Liver (tissue), 9 donors: ENCODE measurements around the gene NFATC1. TPM values are rescaled to one million over a fixed set of nuclear protein-coding genes. Genes with fewer than 3 reads are reported as not detected.

Experiments
- DNase-seq: peaks from one replicate; pipeline ENCODE4 v3.0.0-alpha.2; 2017; ENCODE audit warnings: low spot score
- H3K27ac ChIP-seq, 2 donors: one replicate each; pipeline ENCODE4 v1.7.0; 2013; ENCODE audit warnings: inconsistent platforms in 2 of 2, low read length in 2 of 2, control low read depth in 1 of 2, low read depth in 1 of 2, mild to moderate bottlenecking in 1 of 2
- H3K27me3 ChIP-seq, 4 donors: one replicate each; pipeline versions ENCODE4 v1.6.1 to v1.7.0; 2013; ENCODE audit warnings: low read length in 3 of 4, inconsistent platforms in 1 of 4, mild to moderate bottlenecking in 1 of 4, moderate library complexity in 1 of 4; ENCODE audit not compliant: control insufficient read depth in 4 of 4, insufficient read depth in 4 of 4
- H3K36me3 ChIP-seq, 4 donors: one replicate each; pipeline versions ENCODE4 v1.6.1 to v1.7.0; 2013; ENCODE audit warnings: low read length in 3 of 4, mild to moderate bottlenecking in 3 of 4, low read depth in 1 of 4, moderate library complexity in 1 of 4; ENCODE audit not compliant: control insufficient read depth in 4 of 4, insufficient read depth in 3 of 4
- H3K4me1 ChIP-seq, 4 donors: one replicate each; pipeline versions ENCODE4 v1.6.1 to v1.7.0; 2013; ENCODE audit warnings: low read length in 3 of 4, mild to moderate bottlenecking in 3 of 4, moderate library complexity in 1 of 4; ENCODE audit not compliant: control insufficient read depth in 4 of 4, insufficient read depth in 4 of 4
- H3K4me3 ChIP-seq, 3 donors: one replicate each; pipeline versions ENCODE4 v1.6.1 to v1.7.0; 2013; ENCODE audit warnings: low read length in 3 of 3, control low read depth in 1 of 3, low read depth in 1 of 3, mild to moderate bottlenecking in 1 of 3
- H3K9ac ChIP-seq, 2 donors: one replicate each; pipeline ENCODE4 v1.7.0; 2013; ENCODE audit warnings: low read length in 2 of 2, mild to moderate bottlenecking in 2 of 2, moderate library complexity in 2 of 2, control low read depth in 1 of 2, low read depth in 1 of 2
- H3K9me3 ChIP-seq, 4 donors: one replicate each; pipeline versions ENCODE4 v1.6.1 to v1.7.0; 2013; ENCODE audit warnings: low read length in 3 of 4; ENCODE audit not compliant: control insufficient read depth in 4 of 4
- EGR1 ChIP-seq, 2 donors: IDR thresholded peaks; 2 replicates each; pipeline ENCODE4 v1.6.1; 2016 to 2018; ENCODE audit warnings: antibody characterized with exemption in 2 of 2, low read depth in 2 of 2
- FOXA2 ChIP-seq: IDR thresholded peaks from 2 replicates; pipeline ENCODE4 v1.6.1; 2016; ENCODE audit warnings: antibody characterized with exemption
- GABPA ChIP-seq, 2 donors: IDR thresholded peaks in 1 of 2; conservative IDR thresholded peaks in 1 of 2; 2 replicates each; pipeline ENCODE4 v1.6.1; 2016; ENCODE audit warnings: antibody characterized with exemption in 2 of 2, mild to moderate bottlenecking in 1 of 2, moderate library complexity in 1 of 2
- HNF4G ChIP-seq: IDR thresholded peaks from 2 replicates; pipeline ENCODE4 v1.6.1; 2016; ENCODE audit warnings: antibody characterized with exemption
- JUND ChIP-seq, 2 donors: IDR thresholded peaks; 2 replicates each; pipeline ENCODE4 v1.6.1; 2016; ENCODE audit warnings: antibody characterized with exemption in 2 of 2
- MAX ChIP-seq: IDR thresholded peaks from 2 replicates; pipeline ENCODE4 v1.6.1; 2016; ENCODE audit warnings: antibody characterized with exemption
- NR2F2 ChIP-seq: IDR thresholded peaks from 2 replicates; pipeline ENCODE4 v1.6.1; 2016; ENCODE audit warnings: antibody characterized with exemption
- RAD21 ChIP-seq, 2 donors: IDR thresholded peaks; 2 replicates each; pipeline ENCODE4 v1.6.1; 2016; ENCODE audit warnings: antibody characterized with exemption in 2 of 2, mild to moderate bottlenecking in 2 of 2
- REST ChIP-seq: IDR thresholded peaks from 2 replicates; pipeline ENCODE4 v1.6.1; 2016; ENCODE audit warnings: antibody characterized with exemption, mild to moderate bottlenecking
- SP1 ChIP-seq: IDR thresholded peaks from 2 replicates; pipeline ENCODE4 v1.6.1; 2018; ENCODE audit warnings: antibody characterized with exemption, mild to moderate bottlenecking
- TAF1 ChIP-seq: conservative IDR thresholded peaks from 2 replicates; pipeline ENCODE4 v1.6.1; 2016; ENCODE audit warnings: antibody characterized with exemption, mild to moderate bottlenecking
- YY1 ChIP-seq: IDR thresholded peaks from 2 replicates; pipeline ENCODE4 v1.6.1; 2016; ENCODE audit warnings: antibody characterized with exemption, mild to moderate bottlenecking
- WGBS: extraction: QIAGEN DNeasy Blood & Tissue Kit; methylation state at CpG from one replicate; pipeline ENCODE4 v1.1.7; 2013; 5-methylcytosine and 5-hydroxymethylcytosine counted together
- polyA plus RNA-seq, 2 donors: library from polyadenylated mRNA; stranded (reverse) in 1 of 2; unstranded in 1 of 2; fragments of 200-250 nt in 1 of 2; fragments of >200 nt in 1 of 2; fragmentation: Nextera tagmentation in 1 of 2; extraction: Ambion mirVana in 1 of 2; gene quantifications; one replicate each; pipeline versions ENCODE4 v1.2.1 to v1.2.3, GENCODE V29; 2013 to 2015
- total RNA-seq, 2 donors: library from RNA; depleted of rRNA; stranded (reverse); fragments of >200 nt; gene quantifications; one replicate each; pipeline ENCODE4 v1.2.3, GENCODE V29; 2014
- TF ChIP-seq, protein P1 (sequence below): fragments of 150-350 bp; IDR thresholded peaks from 2 replicates; pipeline ENCODE4 v1.5.1; 2017; ENCODE audit warnings: improper control_type of control experiment, low read depth, low read length; ENCODE audit not compliant: missing input control
- TF ChIP-seq, protein P2 (sequence below): IDR thresholded peaks from 2 replicates; pipeline ENCODE4 v1.6.1; 2016; ENCODE audit warnings: antibody characterized with exemption
- donor health status: healthy.
- donor health status: healthy.
- donor health status: healthy.
- donor health status: healthy.
- donor health status: healthy.

Gene NFATC1
- total and polyA plus RNA-seq, 4 donors: 0.57 to 2.2 (median 1.3) TPM

DNA sequence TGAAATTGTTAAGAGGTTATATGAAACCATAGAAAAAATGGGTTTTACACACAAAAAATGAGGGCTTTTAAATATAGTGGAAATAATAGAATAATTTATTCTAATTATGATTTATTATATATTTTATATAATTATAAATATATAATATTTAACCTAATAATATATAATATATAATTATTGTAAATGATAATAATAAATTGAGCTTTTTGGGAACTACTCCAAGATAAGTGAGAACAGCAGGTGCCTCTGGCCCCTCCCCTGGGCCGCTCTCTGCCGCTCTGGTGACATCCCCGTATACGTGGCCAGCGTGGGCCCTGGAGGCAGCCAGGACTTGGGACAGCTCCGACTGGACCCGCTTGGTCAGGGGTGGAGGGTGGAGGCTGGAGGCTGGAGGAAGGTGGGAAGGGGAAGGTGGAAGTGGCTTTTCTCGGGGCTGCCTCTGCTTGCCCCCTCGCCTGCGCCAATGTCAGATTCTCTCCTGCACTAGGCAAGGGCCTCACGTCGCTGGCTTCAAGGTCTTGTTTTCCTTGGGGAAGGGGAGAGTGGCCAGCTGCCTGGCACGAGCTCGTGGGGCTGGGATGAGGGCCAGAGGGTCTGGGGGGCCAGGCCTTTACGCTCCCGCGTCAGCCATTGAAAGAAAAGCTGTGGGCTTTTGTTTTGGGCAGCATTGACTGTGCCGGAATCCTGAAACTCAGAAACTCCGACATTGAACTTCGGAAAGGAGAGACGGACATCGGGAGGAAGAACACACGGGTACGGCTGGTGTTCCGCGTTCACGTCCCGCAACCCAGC lies 54.8 kb downstream of the NFATC1 start:
- WGBS: 93% methylated on average over 28 of the region's 28 CpGs

More for the DNA sequence above, 54.8 kb downstream of the NFATC1 start:
- Histone ChIP-seq H3K9ac (no peak overlapping the region), H3K9me3 (no peaks in the 10 kb centered on the region), H3K27ac (no peak overlapping the region), H3K27me3 (no peaks in the 10 kb centered on the region), H3K36me3 (peaks cover 0 to 5% (median 2%) of the 10 kb centered on the region in 4 donors), H3K4me3 (no peak overlapping the region), H3K4me1 (no peaks in the 10 kb centered on the region)
- TF ChIP-seq NR2F2 (no peak), YY1 (no peak), EGR1 (IDR thresholded peaks at IDR 0.05; ENCODE audit: low read depth in 2 of 2) (no peak), RAD21 (IDR thresholded peaks at IDR 0.05) (no peak), REST (no peak), SP1 (no peak), FOXA2 (no peak), MAX (no peak), TAF1 (no peak), GABPA (IDR thresholded peaks at IDR 0.05 in 1 of 2, conservative IDR thresholded peaks at IDR 0.05 in 1 of 2) (no peak), JUND (IDR thresholded peaks at IDR 0.05) (no peak), HNF4G (no peak)
- TF ChIP-seq, protein P1, sequence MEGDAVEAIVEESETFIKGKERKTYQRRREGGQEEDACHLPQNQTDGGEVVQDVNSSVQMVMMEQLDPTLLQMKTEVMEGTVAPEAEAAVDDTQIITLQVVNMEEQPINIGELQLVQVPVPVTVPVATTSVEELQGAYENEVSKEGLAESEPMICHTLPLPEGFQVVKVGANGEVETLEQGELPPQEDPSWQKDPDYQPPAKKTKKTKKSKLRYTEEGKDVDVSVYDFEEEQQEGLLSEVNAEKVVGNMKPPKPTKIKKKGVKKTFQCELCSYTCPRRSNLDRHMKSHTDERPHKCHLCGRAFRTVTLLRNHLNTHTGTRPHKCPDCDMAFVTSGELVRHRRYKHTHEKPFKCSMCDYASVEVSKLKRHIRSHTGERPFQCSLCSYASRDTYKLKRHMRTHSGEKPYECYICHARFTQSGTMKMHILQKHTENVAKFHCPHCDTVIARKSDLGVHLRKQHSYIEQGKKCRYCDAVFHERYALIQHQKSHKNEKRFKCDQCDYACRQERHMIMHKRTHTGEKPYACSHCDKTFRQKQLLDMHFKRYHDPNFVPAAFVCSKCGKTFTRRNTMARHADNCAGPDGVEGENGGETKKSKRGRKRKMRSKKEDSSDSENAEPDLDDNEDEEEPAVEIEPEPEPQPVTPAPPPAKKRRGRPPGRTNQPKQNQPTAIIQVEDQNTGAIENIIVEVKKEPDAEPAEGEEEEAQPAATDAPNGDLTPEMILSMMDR: no peak
- TF ChIP-seq, protein P2, sequence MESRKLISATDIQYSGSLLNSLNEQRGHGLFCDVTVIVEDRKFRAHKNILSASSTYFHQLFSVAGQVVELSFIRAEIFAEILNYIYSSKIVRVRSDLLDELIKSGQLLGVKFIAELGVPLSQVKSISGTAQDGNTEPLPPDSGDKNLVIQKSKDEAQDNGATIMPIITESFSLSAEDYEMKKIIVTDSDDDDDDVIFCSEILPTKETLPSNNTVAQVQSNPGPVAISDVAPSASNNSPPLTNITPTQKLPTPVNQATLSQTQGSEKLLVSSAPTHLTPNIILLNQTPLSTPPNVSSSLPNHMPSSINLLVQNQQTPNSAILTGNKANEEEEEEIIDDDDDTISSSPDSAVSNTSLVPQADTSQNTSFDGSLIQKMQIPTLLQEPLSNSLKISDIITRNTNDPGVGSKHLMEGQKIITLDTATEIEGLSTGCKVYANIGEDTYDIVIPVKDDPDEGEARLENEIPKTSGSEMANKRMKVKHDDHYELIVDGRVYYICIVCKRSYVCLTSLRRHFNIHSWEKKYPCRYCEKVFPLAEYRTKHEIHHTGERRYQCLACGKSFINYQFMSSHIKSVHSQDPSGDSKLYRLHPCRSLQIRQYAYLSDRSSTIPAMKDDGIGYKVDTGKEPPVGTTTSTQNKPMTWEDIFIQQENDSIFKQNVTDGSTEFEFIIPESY: no peak
- DNase-seq: no peak
